HL-60 (cell line): ENCODE results near the gene CFAP46.

Experiments
- DNase-seq, 2 experiments: peaks; one replicate each; pipeline ENCODE4 v3.0.0-alpha.2; 2010 to 2020; ENCODE audit warnings: low read depth in 1 of 2, low spot score in 1 of 2
- H3K27ac ChIP-seq: fragments of 250-450 bp; sonication (Bioruptor Pico); replicated peaks from 2 replicates; pipeline ENCODE4 v1.5.1; 2020; ENCODE audit warnings: mild to moderate bottlenecking, moderate library complexity
- H3K27me3 ChIP-seq: fragments of 250-450 bp; sonication (Bioruptor Pico); 2 replicates; pipeline ENCODE4 v1.5.1; 2021; ENCODE audit warnings: mild to moderate bottlenecking, moderate library complexity; ENCODE audit not compliant: insufficient read depth, poor library complexity, severe bottlenecking
- H3K4me3 ChIP-seq: replicated peaks from 2 replicates; pipeline ENCODE4 v1.5.1; 2011; ENCODE audit warnings: mild to moderate bottlenecking, control low read depth, low read length; ENCODE audit not compliant: insufficient read depth
- GABPA ChIP-seq: IDR thresholded peaks from 2 replicates; pipeline ENCODE4 v1.6.1; 2012; ENCODE audit warnings: low read depth
- POLR2AphosphoS5 ChIP-seq: IDR thresholded peaks from 2 replicates; pipeline ENCODE4 v1.6.1; 2012; ENCODE audit warnings: low read depth
- SPI1 ChIP-seq: IDR thresholded peaks from 2 replicates; pipeline ENCODE4 v1.6.1; 2012; ENCODE audit warnings: low read depth, mild to moderate bottlenecking, borderline replicate concordance
- TF ChIP-seq, protein P1 (sequence below): IDR thresholded peaks from 2 replicates; pipeline ENCODE4 v1.6.1; 2012; ENCODE audit warnings: low read depth; ENCODE audit not compliant: insufficient replicate concordance
- TF ChIP-seq, protein P2 (sequence below): IDR thresholded peaks from one replicate; pipeline ENCODE4 v1.5.1; 2011; ENCODE audit warnings: low read length, control low read depth, inconsistent platforms; ENCODE audit not compliant: insufficient read depth

The CFAP46 gene

DNA sequence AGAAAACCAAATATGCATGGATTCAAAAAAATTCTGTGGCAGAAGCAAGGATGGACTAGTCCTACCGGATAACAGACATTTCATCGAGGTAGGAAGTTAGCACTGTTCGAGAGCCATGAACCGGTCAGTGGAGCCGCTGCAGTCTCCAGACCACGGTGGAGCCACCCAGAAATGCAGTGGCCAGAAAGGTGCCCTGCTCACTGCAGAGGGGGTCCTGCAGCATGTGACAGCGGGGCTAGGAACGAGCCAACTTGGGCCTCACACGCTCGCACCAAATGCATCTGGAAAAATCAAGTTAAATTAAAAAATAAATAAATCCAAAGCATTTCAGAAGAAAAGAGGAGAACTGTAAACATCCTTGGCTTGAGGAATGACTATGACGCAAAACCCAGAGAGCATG, 13.1 kb upstream of the CFAP46 start:
- Histone ChIP-seq H3K4me3 (no peak overlapping the region), H3K27ac (no peak overlapping the region), H3K27me3 (peaks cover 11% of the 10 kb centered on the region)
- DNase-seq: no peak
- TF ChIP-seq SPI1 (no peak), GABPA (no peak), POLR2AphosphoS5 (no peak)
- TF ChIP-seq, protein P1, sequence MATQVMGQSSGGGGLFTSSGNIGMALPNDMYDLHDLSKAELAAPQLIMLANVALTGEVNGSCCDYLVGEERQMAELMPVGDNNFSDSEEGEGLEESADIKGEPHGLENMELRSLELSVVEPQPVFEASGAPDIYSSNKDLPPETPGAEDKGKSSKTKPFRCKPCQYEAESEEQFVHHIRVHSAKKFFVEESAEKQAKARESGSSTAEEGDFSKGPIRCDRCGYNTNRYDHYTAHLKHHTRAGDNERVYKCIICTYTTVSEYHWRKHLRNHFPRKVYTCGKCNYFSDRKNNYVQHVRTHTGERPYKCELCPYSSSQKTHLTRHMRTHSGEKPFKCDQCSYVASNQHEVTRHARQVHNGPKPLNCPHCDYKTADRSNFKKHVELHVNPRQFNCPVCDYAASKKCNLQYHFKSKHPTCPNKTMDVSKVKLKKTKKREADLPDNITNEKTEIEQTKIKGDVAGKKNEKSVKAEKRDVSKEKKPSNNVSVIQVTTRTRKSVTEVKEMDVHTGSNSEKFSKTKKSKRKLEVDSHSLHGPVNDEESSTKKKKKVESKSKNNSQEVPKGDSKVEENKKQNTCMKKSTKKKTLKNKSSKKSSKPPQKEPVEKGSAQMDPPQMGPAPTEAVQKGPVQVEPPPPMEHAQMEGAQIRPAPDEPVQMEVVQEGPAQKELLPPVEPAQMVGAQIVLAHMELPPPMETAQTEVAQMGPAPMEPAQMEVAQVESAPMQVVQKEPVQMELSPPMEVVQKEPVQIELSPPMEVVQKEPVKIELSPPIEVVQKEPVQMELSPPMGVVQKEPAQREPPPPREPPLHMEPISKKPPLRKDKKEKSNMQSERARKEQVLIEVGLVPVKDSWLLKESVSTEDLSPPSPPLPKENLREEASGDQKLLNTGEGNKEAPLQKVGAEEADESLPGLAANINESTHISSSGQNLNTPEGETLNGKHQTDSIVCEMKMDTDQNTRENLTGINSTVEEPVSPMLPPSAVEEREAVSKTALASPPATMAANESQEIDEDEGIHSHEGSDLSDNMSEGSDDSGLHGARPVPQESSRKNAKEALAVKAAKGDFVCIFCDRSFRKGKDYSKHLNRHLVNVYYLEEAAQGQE: no peak
- TF ChIP-seq, protein P2, sequence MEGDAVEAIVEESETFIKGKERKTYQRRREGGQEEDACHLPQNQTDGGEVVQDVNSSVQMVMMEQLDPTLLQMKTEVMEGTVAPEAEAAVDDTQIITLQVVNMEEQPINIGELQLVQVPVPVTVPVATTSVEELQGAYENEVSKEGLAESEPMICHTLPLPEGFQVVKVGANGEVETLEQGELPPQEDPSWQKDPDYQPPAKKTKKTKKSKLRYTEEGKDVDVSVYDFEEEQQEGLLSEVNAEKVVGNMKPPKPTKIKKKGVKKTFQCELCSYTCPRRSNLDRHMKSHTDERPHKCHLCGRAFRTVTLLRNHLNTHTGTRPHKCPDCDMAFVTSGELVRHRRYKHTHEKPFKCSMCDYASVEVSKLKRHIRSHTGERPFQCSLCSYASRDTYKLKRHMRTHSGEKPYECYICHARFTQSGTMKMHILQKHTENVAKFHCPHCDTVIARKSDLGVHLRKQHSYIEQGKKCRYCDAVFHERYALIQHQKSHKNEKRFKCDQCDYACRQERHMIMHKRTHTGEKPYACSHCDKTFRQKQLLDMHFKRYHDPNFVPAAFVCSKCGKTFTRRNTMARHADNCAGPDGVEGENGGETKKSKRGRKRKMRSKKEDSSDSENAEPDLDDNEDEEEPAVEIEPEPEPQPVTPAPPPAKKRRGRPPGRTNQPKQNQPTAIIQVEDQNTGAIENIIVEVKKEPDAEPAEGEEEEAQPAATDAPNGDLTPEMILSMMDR: no peak

DNA sequence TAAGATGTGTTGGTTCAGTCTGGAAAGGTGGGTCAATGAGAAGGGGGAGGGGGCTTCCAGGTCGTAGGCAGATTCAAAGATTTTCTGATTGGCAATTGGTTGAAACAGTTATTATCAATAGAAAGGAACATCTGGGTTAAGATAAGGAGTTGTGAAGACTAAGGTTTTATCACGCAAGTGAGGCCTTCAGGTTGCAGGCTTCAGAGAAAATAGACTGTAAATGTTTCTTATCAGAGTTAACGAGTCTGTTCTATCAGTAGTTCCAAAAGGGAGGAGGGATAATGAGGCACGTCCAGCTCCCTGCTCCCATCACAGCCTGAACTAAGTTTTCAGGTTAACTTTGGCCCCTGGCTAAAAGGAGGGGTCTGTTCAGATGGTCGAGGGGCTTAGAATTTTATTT, 11.1 kb upstream of the CFAP46 start:
- TF ChIP-seq POLR2AphosphoS5 (no peak), GABPA (no peak), SPI1 (no peak)
- TF ChIP-seq, protein P2: no peak
- TF ChIP-seq, protein P1: no peak
- DNase-seq: no peak
- H3K27me3 ChIP-seq: peaks cover 12% of the 10 kb centered on the region
- no peak overlapping the region for H3K27ac ChIP-seq
- no peak overlapping the region for H3K4me3 ChIP-seq

DNA sequence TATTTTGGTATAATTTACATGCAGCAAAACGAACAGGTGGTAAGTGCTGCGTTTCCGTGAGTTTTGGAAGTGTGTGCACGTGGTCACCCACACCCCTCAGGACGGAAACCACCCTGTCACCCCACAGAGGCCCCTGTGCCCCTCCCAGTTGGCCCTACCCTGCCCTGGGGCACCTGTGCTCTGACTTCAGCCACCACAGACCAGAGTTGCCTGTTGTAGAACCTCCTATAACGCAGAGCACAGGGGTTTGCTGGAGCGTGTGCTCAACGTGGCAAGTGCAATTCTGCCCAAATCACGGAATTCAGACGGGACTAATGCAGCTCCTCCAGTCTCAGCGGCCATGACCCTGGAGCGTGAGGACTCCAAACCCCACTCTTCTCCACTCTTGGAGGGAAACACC, 9.6 kb upstream of the CFAP46 start:
- no peak for DNase-seq
- peaks cover 12% of the 10 kb centered on the region for H3K27me3 ChIP-seq
- no peak for TF ChIP-seq SPI1
- H3K27ac ChIP-seq: no peak overlapping the region
- H3K4me3 ChIP-seq: no peak overlapping the region

DNA sequence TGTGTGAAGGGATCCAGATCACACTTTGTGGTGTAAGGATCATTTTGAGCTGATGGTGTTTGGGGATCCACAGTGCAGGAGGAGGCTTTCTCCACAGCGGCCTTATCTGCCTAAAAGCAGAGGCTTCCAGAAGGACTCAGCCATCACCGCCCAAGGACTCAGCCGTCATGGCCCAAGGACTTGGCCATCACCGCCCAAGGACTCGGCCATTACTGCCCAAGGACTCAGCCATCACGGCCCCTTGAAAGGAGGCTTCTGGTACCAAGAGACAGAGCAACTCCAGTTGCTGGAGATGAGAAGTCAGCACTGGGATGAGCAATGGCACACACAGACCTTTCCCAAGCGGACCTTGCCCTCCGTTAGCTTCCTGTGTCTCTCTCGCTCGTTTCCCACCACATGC, 6.0 kb upstream of the CFAP46 start:
- H3K27ac ChIP-seq: no peak overlapping the region
- TF ChIP-seq SPI1 (no peak), GABPA (no peak), POLR2AphosphoS5 (no peak)
- TF ChIP-seq, protein P2: no peak
- TF ChIP-seq, protein P1: no peak
- DNase-seq: no peak
- H3K4me3 ChIP-seq: no peak overlapping the region
- H3K27me3 ChIP-seq: peaks cover 6% of the 10 kb centered on the region
